ENCODE results near the gene FRY. TPM values are rescaled to one million over a fixed set of nuclear protein-coding genes. Genes with fewer than 3 reads are reported as not detected.

The FRY gene
- total RNA-seq, 1 donor from 2014 or later: 10.2 TPM

GRCh38 chr13:32175943-32176342 is 144.4 kb downstream of the FRY start:
- no peak for ATAC-seq

DNA sequence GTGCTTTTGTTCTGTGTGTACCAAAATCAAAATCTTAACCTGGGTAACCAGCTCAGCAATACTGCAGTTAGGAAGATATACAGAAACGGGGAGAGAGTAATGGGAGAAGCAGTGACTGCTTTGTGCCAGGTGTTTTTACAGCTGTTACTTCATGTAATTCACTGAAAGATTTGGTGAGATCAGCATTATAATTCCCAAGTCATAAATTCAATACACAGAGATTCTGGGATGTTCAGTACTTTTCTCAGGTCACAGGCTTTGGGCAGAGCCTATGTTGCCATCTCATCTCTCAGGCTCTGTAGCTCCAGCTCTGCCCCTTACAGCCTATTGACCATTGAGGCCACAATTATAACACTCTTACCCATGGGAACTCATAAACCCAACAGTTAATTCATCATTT is 145.1 kb downstream of the FRY start:
- no peak for ATAC-seq

DNA sequence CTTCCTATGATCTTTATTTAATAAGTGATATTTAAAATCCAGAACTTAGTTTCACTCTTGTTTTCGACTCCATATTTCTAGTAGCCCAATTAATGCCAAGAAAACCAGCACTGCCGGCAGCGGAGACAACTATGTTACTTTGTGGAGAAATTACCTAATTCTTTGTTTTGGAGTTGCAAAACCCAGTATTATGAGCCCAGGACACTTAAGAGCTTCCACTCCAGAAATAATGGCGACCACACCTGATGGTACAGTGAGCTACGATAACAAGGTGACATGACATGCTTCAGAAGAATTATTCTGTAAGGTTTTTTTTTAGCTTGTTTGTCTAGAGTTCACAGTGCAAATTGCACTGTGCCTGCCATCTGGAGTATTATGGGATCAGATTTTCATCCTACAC is 147.2 kb downstream of the FRY start:
- no peak for ATAC-seq

DNA sequence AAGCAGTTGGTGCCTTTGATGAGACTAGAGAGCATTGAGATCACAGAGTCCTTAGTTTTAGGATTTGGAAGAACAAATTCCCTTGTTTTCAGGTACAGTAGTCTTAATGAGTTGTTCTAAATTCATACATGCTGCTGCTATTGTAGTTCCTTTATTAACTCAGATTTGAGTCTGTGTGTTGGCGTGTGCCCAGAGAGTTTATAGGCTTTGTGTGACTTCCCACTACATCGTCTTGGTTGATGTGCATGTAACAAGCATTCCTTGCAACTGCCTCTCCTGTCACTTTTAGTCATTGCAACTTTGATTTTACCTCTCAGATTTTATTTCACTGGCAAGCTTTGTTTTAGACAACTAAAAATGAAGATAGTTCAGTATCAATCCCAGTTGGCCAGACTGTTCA is 148.1 kb downstream of the FRY start:
- no peak for ATAC-seq

GRCh38 chr13:32187651-32188050 is 156.1 kb downstream of the FRY start:
- ATAC-seq: no peak

DNA sequence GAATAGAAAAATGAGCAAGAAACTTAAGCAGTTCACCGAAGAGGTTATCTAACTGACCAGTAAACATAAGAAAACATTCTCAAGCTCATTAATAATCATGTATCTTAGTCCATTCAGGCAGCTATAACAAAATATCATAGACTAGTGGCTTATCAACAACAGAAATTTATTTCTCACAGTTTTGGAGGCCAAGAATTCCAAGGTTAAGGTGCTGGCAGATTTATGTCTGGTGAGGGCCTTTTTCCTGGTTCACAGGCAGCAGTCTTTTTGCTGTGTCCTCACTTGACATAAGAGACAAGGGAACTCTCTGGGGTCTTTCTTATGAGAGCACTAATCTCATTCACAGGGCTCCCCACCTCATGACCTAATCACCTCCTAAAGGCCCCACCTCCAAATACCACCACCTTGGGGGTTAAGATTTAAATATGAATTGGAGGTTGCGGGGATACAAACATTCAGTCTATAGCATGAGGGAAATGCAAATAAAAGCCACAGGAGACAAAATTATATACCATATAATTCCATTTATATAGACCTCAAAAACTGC is 160.0 kb downstream of the FRY start:
- ATAC-seq: no peak

DNA sequence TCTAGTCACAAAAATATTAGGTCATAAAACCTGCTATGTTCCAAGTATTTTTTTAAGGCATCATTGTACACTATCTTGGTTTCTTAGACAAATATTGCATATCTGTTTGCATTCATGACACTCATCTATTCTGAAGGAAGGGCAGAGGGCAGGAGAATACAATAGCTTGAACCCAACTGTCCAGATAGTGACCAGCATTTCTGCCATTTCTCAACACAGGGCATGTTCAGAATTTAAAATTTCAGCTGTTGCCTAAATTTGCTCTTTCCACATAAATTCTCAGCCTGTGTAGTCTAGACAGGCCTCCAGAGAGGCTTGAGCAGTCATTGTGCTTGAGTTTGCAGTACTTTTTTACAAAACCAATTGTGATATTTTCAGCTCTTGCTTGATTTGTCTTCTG is 164.1 kb downstream of the FRY start:
- ATAC-seq: no peak

GRCh38 chr13:32199168-32199567 is 167.6 kb downstream of the FRY start:
- no peak for ATAC-seq

- no peak for ATAC-seq
Observed at GRCh38 chr13:32200741-32201140, 169.2 kb downstream of the FRY start.

GRCh38 chr13:32201809-32202208 is 170.2 kb downstream of the FRY start:
- no peak for ATAC-seq

GRCh38 chr13:32202268-32202667 is 170.7 kb downstream of the FRY start:
- ATAC-seq: no peak

GRCh38 chr13:32203221-32203620 is 171.6 kb downstream of the FRY start:
- no peak for ATAC-seq

DNA sequence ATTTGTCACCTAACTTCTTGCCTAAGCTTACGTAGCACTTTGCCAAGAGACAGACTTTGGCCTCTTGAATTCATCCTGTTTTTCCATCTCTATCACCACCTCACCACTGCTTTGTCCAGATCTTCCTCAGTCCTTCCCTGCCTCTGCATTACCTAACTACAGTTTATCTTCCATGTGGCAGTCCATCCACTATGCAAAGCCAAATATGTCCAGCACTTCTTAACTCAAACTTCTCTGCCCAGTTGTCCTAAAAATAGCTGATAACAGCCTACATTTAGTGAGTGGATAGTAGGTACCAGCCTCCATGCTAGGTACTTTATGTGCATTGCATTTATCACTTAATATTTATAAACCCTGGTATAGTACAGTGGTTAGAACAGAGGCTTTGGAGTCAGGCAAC is 172.2 kb downstream of the FRY start:
- no peak for ATAC-seq

GRCh38 chr13:32205431-32206096 is 174.0 kb downstream of the FRY start:
- no peak for ATAC-seq

DNA sequence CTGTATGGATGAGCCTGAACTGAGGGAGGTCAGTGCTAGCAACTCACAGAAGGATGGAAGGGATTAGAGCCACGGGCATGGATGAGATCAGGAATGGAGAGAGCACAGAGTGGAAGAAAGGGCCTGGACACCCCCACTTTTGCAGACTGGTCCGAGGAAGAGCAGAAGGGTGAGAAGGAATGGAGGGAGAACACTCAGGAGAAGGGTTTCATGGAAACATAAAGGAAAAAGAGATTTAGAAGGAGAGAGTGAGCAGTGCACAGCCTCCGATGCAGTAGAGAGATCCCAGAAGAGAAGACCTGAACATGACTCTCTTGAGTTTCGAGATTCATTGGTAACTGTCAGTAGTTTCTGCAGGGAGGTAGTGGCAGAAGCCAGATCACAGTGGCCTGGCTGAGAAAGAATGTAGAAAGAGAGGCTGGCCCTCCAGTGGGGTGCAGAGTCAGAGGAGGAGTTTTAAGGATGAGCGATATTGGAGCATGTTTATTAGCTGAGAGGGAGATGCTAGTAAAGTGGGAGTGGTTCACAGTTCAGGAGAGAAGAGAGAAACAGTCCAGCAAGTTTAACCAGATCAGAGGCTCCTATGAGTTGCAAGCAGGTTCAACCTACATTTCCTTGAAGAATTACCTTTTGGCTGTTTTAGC is 174.6 kb downstream of the FRY start:
- ATAC-seq: peak; percentile 60

GRCh38 chr13:32208860-32209259 is 177.3 kb downstream of the FRY start:
- no peak for ATAC-seq

- no peak for ATAC-seq
Observed at GRCh38 chr13:32209652-32210051, 178.1 kb downstream of the FRY start.

- ATAC-seq: no peak
Observed at GRCh38 chr13:32210101-32210500, 178.5 kb downstream of the FRY start.

GRCh38 chr13:32211813-32212212 is 180.2 kb downstream of the FRY start:
- no peak for ATAC-seq

GRCh38 chr13:32212421-32212820 is 180.8 kb downstream of the FRY start:
- no peak for ATAC-seq

DNA sequence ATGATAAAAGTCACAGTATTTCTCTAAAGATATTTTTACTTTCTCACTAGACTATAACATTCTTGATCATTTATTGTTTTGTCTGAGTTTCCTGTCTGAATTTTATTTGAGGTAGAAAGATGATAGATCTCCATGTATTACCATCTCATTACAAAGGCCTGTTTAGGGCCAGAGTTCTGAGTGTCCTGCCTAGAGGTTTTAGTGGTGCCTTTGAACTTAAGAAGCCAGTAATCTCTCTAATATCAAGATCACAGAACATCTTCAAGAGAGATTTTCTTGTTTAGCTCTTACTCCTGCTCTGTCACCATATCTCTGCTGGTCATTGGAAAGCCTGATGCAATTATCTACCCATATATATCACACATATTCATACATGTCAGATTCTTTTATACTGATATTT is 182.1 kb downstream of the FRY start:
- ATAC-seq: no peak

DNA sequence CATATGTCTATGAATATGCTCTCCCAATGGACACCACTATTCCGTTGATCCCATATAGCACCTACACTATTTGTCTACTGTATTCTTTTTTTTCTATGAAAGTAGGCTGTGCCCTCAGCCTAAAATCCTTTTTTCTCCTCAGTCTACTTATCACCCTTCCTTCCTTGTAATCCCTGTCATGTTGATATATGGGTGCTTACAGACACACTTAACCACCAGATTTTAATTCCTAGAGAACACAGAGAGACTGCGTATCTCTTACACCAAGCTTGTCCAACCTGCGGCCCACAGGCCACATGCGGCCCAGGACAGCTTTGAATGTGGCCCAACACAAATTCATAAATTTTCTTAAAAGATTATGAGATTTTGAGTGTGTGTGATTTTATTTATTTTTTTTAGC is 182.5 kb downstream of the FRY start:
- ATAC-seq: no peak

- ATAC-seq: no peak
Observed at GRCh38 chr13:32216281-32216680, 184.7 kb downstream of the FRY start.

DNA sequence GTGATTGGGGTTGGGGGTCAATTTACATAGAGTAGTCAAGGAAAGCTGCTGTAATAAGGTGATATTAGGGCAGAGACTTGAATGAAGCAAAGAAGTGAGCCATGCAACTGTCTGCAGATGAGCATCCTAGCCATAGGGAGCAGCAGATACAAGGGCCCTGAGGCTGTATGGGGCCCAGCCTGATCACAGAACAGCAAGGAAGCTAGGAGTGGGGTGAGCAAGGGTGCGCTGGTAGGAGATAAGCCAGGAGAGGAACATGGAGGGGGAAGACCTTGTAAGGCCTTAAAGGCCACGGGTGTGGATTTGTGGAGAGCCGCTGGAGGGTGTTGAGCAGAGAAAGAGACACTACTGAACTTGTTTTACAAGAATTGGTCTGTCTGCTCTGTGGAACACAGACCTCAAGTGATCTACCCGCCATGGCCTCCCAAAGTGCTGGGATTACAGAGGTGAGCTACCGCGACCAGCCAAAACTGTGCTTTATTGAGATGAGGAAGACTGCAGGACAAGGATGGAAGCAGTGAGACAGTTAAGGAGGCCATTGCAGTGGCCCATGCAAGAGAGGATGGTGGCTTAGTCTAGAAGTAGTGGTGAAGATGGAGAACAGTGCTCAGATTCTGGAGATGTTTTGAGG is 190.6 kb downstream of the FRY start:
- no peak for ATAC-seq
